BJ (cell line): Measurements from ENCODE around the gene ATF2. TPM values are rescaled to one million over a fixed set of nuclear protein-coding genes. Genes with fewer than 3 reads are reported as not detected.

ENCODE experiments used
- CTCF ChIA-PET: fragments of 350-600 bp; formaldehyde crosslinking; extraction: SDS; loops from one replicate; lab custom pipeline; 2021; ENCODE audit warnings: antibody characterized with exemption, inconsistent platforms; lab: Yijun Ruan, JAX
- POLR2A ChIA-PET: fragments of 300-600 bp; sonication (Branson Sonifier 250); formaldehyde crosslinking; extraction: SDS; loops from one replicate; lab custom pipeline; 2021; ENCODE audit warnings: antibody characterized with exemption; lab: Charles Lee
- DNase-seq: peaks from one replicate; pipeline ENCODE4 v3.0.0-alpha.2; 2011; ENCODE audit warnings: low read depth
- H3K27me3 ChIP-seq: 2 replicates; pipeline ENCODE4 v1.6.0; 2011; ENCODE audit warnings: low read length; ENCODE audit not compliant: control insufficient read depth, insufficient read depth
- H3K36me3 ChIP-seq: 2 replicates; pipeline ENCODE4 v1.5.1; 2011; ENCODE audit warnings: low read length; ENCODE audit not compliant: control insufficient read depth, insufficient read depth
- H3K4me3 ChIP-seq: 2 replicates; pipeline ENCODE4 v1.5.1; 2011; ENCODE audit warnings: low read depth, mild to moderate bottlenecking, control low read depth, low read length
- CTCF ChIP-seq: IDR thresholded peaks from 2 replicates; pipeline ENCODE4 v1.5.1; 2011; ENCODE audit warnings: low read depth, mild to moderate bottlenecking, control low read depth, inconsistent platforms, low read length, moderate library complexity; ENCODE audit not compliant: insufficient read depth
- polyA plus RNA-seq: library from polyadenylated mRNA; depleted of rRNA; stranded (reverse); fragments of >200 nt; gene quantifications from 2 replicates; pipeline ENCODE4 v1.2.3, GENCODE V29; 2011

Gene ATF2
- polyA plus RNA-seq, 1 experiment = 60.6 TPM

GRCh38 chr2:175203621-175204496 is 35.9 kb upstream of the ATF2 start:
- peaks cover 2% of the 10 kb centered on the region; the same call in 1 of the 2 replicates for H3K27me3 ChIP-seq
- ChIA-PET POLR2A (no interaction called here), CTCF (interaction anchor here (0.6 to 1.4 kb wide), 10 partner anchors 9 to 1650 kb away, joined by 3 to 5 read pairs (median 3); partner anchors contain the start of gene CHN1)
- DNase-seq = no peak
- H3K4me3 ChIP-seq = no peak overlapping the region
- peak; percentile 72 for TF ChIP-seq CTCF
- H3K36me3 ChIP-seq = no peaks in the 10 kb centered on the region

GRCh38 chr2:175195012-175195411 is 27.0 kb upstream of the ATF2 start:
- peaks cover 1% of the 10 kb centered on the region; the same call in 1 of the 2 replicates for H3K27me3 ChIP-seq
- no peaks in the 10 kb centered on the region for H3K36me3 ChIP-seq
- ChIA-PET POLR2A (no interaction called here), CTCF (interaction anchor here (1.2 kb wide), 1 partner anchor 9 kb away, joined by 5 read pairs; no protein-coding TSS in a partner anchor)
- DNase-seq = no peak
- no peak for TF ChIP-seq CTCF
- H3K4me3 ChIP-seq = no peak overlapping the region

GRCh38 chr2:175188761-175189160 is 20.8 kb upstream of the ATF2 start:
- ChIA-PET POLR2A (no interaction called here), CTCF (no interaction called here)
- no peaks in the 10 kb centered on the region for H3K27me3 ChIP-seq
- TF ChIP-seq CTCF = no peak
- no peak for DNase-seq
- no peaks in the 10 kb centered on the region for H3K36me3 ChIP-seq
- H3K4me3 ChIP-seq = no peak overlapping the region

GRCh38 chr2:175187378-175187777 is 19.4 kb upstream of the ATF2 start:
- no peaks in the 10 kb centered on the region for H3K27me3 ChIP-seq
- ChIA-PET POLR2A (no interaction called here), CTCF (interaction anchor here (0.6 to 1.0 kb wide), 3 partner anchors 74 to 612 kb away, joined by 3 to 4 read pairs (median 3); no protein-coding TSS in a partner anchor)
- H3K36me3 ChIP-seq = no peaks in the 10 kb centered on the region
- TF ChIP-seq CTCF = peak; percentile 38
- DNase-seq = no peak
- no peak overlapping the region for H3K4me3 ChIP-seq

GRCh38 chr2:175183674-175184073 is 15.7 kb upstream of the ATF2 start:
- ChIA-PET POLR2A (no interaction called here), CTCF (interaction anchor here (1.3 to 1.4 kb wide), 2 partner anchors 34 to 68 kb away, joined by 3 read pairs; no protein-coding TSS in a partner anchor)
- no peak for DNase-seq
- TF ChIP-seq CTCF = no peak
- H3K27me3 ChIP-seq = no peaks in the 10 kb centered on the region
- no peak overlapping the region for H3K4me3 ChIP-seq
- peaks cover 7% of the 10 kb centered on the region for H3K36me3 ChIP-seq
